H9 (cell line): ENCODE measurements around the gene PGR. TPM values are rescaled to one million over a fixed set of nuclear protein-coding genes. Genes with fewer than 3 reads are reported as not detected.

ENCODE experiments used
- DNase-seq: peaks from one replicate; pipeline ENCODE4 v3.0.0-alpha.2; 2017
- H2AFZ ChIP-seq: one replicate; pipeline ENCODE4 v1.6.1; 2013; ENCODE audit warnings: mild to moderate bottlenecking, low read length, control low read depth, moderate library complexity
- H2AK5ac ChIP-seq: 2 replicates; pipeline ENCODE4 v1.6.1; 2013; ENCODE audit warnings: low read length, control low read depth, mixed read lengths; ENCODE audit not compliant: insufficient read length
- H2BK120ac ChIP-seq: one replicate; pipeline ENCODE4 v1.6.1; 2013; ENCODE audit warnings: low read depth, mild to moderate bottlenecking, low read length, control low read depth, inconsistent platforms; ENCODE audit not compliant: poor library complexity, severe bottlenecking
- H2BK12ac ChIP-seq: 2 replicates; pipeline ENCODE4 v1.6.1; 2013; ENCODE audit warnings: low read length, control low read depth, mixed read lengths, low read depth; ENCODE audit not compliant: insufficient read length
- H2BK15ac ChIP-seq: 2 replicates; pipeline ENCODE4 v1.6.1; 2013; ENCODE audit warnings: low read depth, low read length, control low read depth
- H2BK20ac ChIP-seq: one replicate; pipeline ENCODE4 v1.6.1; 2013; ENCODE audit warnings: low read depth, mild to moderate bottlenecking, low read length, control low read depth, inconsistent platforms; ENCODE audit not compliant: poor library complexity, severe bottlenecking
- H2BK5ac ChIP-seq: 2 replicates; pipeline ENCODE4 v1.6.1; 2013; ENCODE audit warnings: low read length, control low read depth, mixed read lengths; ENCODE audit not compliant: insufficient read length
- H3K14ac ChIP-seq: 2 replicates; pipeline ENCODE4 v1.6.1; 2013; ENCODE audit warnings: low read length, control low read depth; ENCODE audit not compliant: insufficient read depth
- H3K18ac ChIP-seq: 2 replicates; pipeline ENCODE4 v1.6.1; 2013; ENCODE audit warnings: low read depth, mild to moderate bottlenecking, mixed read lengths, low read length, control low read depth; ENCODE audit not compliant: insufficient read length
- H3K23ac ChIP-seq: 2 replicates; pipeline ENCODE4 v1.6.1; 2013; ENCODE audit warnings: low read length, control low read depth, mixed read lengths, low read depth; ENCODE audit not compliant: insufficient read length
- H3K23me2 ChIP-seq: 2 replicates; pipeline ENCODE4 v1.6.1; 2013; ENCODE audit warnings: low read depth, mild to moderate bottlenecking, mixed read lengths, low read length, control low read depth; ENCODE audit not compliant: insufficient read length, poor library complexity, severe bottlenecking
- H3K27ac ChIP-seq: 2 replicates; pipeline ENCODE4 v1.5.1; 2013; ENCODE audit warnings: low read length, control low read depth, mixed read lengths, low read depth; ENCODE audit not compliant: insufficient read length
- H3K27me3 ChIP-seq: 2 replicates; pipeline ENCODE4 v1.6.1; 2013; ENCODE audit warnings: low read length, control low read depth, inconsistent platforms; ENCODE audit not compliant: insufficient read depth
- H3K4ac ChIP-seq: 2 replicates; pipeline ENCODE4 v1.6.1; 2013; ENCODE audit warnings: low read depth, mild to moderate bottlenecking, control low read depth, inconsistent platforms, low read length, moderate library complexity
- H3K4me1 ChIP-seq: 2 replicates; pipeline ENCODE4 v1.6.1; 2013; ENCODE audit warnings: low read length, control low read depth, inconsistent platforms; ENCODE audit not compliant: insufficient read depth
- H3K4me2 ChIP-seq: 2 replicates; pipeline ENCODE4 v1.6.1; 2013; ENCODE audit warnings: low read length, control low read depth, mixed read lengths; ENCODE audit not compliant: insufficient read length, insufficient read depth
- H3K56ac ChIP-seq: 2 replicates; pipeline ENCODE4 v1.6.1; 2013; ENCODE audit warnings: low read depth, mild to moderate bottlenecking, mixed read lengths, low read length, control low read depth; ENCODE audit not compliant: insufficient read length
- H3K79me1 ChIP-seq: 2 replicates; pipeline ENCODE4 v1.6.1; 2013; ENCODE audit warnings: low read depth, mild to moderate bottlenecking, moderate library complexity, low read length, control low read depth, inconsistent platforms; ENCODE audit not compliant: insufficient read depth, poor library complexity, severe bottlenecking
- H3K79me2 ChIP-seq: 2 replicates; pipeline ENCODE4 v1.6.1; 2013; ENCODE audit warnings: low read length, control low read depth, inconsistent platforms; ENCODE audit not compliant: insufficient read depth
- H3K9ac ChIP-seq: 2 replicates; pipeline ENCODE4 v1.6.1; 2013; ENCODE audit warnings: low read length, control low read depth, mixed read lengths; ENCODE audit not compliant: insufficient read length; ENCODE audit errors: extremely low read depth
- H3K9me3 ChIP-seq: one replicate; pipeline ENCODE4 v1.6.1; 2013; ENCODE audit warnings: low read depth, low read length, inconsistent platforms; ENCODE audit not compliant: control insufficient read depth
- H3T11ph ChIP-seq: one replicate; pipeline ENCODE4 v1.6.1; 2013; ENCODE audit warnings: mild to moderate bottlenecking, low read length, control low read depth, inconsistent platforms
- H4K20me1 ChIP-seq: one replicate; pipeline ENCODE4 v1.6.1; 2013; ENCODE audit not compliant: control insufficient read depth, insufficient read length, insufficient read depth
- H4K5ac ChIP-seq: 2 replicates; pipeline ENCODE4 v1.6.1; 2013; ENCODE audit warnings: low read depth, mild to moderate bottlenecking, mixed read lengths, low read length, control low read depth; ENCODE audit not compliant: insufficient read length
- H4K8ac ChIP-seq: replicated peaks from 2 replicates; pipeline ENCODE4 v1.6.1; 2013; ENCODE audit warnings: low read length, control low read depth, mixed read lengths, low read depth; ENCODE audit not compliant: insufficient read length
- H4K91ac ChIP-seq: 2 replicates; pipeline ENCODE4 v1.6.1; 2013; ENCODE audit warnings: low read depth, mild to moderate bottlenecking, moderate library complexity, mixed read lengths, low read length, control low read depth; ENCODE audit not compliant: insufficient read length
- H3K27ac Mint-ChIP-seq, 3 experiments: 2 replicates in 2 of 3; 3 replicates in 1 of 3; pipeline ENCODE4 v1.8.0; 2020 to 2021; ENCODE audit warnings: mixed read lengths in 3 of 3, mild to moderate bottlenecking in 1 of 3, moderate library complexity in 1 of 3
- H3K27me3 Mint-ChIP-seq: 2 replicates; pipeline ENCODE4 v1.8.0; 2021; ENCODE audit warnings: low read depth, mild to moderate bottlenecking, moderate library complexity, mixed read lengths
- H3K36me3 Mint-ChIP-seq, 3 experiments: 2 replicates in 2 of 3; 3 replicates in 1 of 3; pipeline ENCODE4 v1.8.0; 2020 to 2021; ENCODE audit warnings: low read depth in 3 of 3, mixed read lengths in 3 of 3; ENCODE audit not compliant: insufficient read depth in 1 of 3
- H3K4me1 Mint-ChIP-seq, 2 experiments: 2 replicates each; pipeline ENCODE4 v1.8.0; 2020; ENCODE audit warnings: mixed read lengths in 2 of 2
- H3K4me3 Mint-ChIP-seq, 2 experiments: 2 replicates in 1 of 2; 3 replicates in 1 of 2; pipeline ENCODE4 v1.8.0; 2020 to 2021; ENCODE audit warnings: mild to moderate bottlenecking in 2 of 2, mixed read lengths in 2 of 2, moderate library complexity in 1 of 2
- H3K9me3 Mint-ChIP-seq, 2 experiments: 2 replicates in 1 of 2; 3 replicates in 1 of 2; pipeline ENCODE4 v1.8.0; 2020; ENCODE audit warnings: mild to moderate bottlenecking in 2 of 2, mixed read lengths in 2 of 2, moderate library complexity in 1 of 2
- CTCF ChIP-seq: fragments of 200-600 bp; sonication (generic); conservative IDR thresholded peaks from 3 replicates; pipeline ENCODE4 v1.8.0; 2021; ENCODE audit warnings: antibody characterized with exemption, mild to moderate bottlenecking
- WGBS: extraction: QIAGEN DNeasy Blood & Tissue Kit; methylation state at CpG from one replicate; pipeline ENCODE4 v1.1.7; 2013; ENCODE audit warnings: missing lambda C conversion rate, low lambda C conversion rate, mixed read lengths; ENCODE audit not compliant: insufficient read length; ENCODE audit errors: extremely low coverage; 5-methylcytosine and 5-hydroxymethylcytosine counted together
- total RNA-seq: library from RNA; stranded (reverse); gene quantifications from 2 replicates; pipeline ENCODE4 v1.2.1, GENCODE V29; 2021

Gene PGR
- total RNA-seq, 1 experiment from 2014 or later: 0.02 TPM

GRCh38 chr11:101003468-101003867, 126.1 kb downstream of the PGR start:
- Mint-ChIP-seq H3K9me3 (no peaks in the 10 kb centered on the region), H3K27ac (no peak overlapping the region), H3K4me3 (no peak overlapping the region), H3K27me3 (no peaks in the 10 kb centered on the region; the same call in 1 of the 2 replicates), H3K36me3 (no peaks in the 10 kb centered on the region), H3K4me1 (peaks cover 7% of the 10 kb centered on the region in 2 experiments; a peak in 3 of 4 replicates)
- Histone ChIP-seq H2AK5ac (no peak overlapping the region), H3K27ac (no peak overlapping the region), H2BK12ac (no peak overlapping the region), H3K9me3 (no peaks in the 10 kb centered on the region), H2BK15ac (no peak overlapping the region), H2AFZ (no peak overlapping the region), H3K79me1 (no peaks in the 10 kb centered on the region), H3K56ac (no peak overlapping the region), H3K23ac (no peak overlapping the region), H3K4ac (no peak overlapping the region), H4K20me1 (no peaks in the 10 kb centered on the region), H3K79me2 (no peaks in the 10 kb centered on the region), H3K27me3 (no peaks in the 10 kb centered on the region), H3K14ac (no peak overlapping the region), H4K91ac (no peak overlapping the region), H2BK5ac (no peak overlapping the region), H2BK20ac (no peak overlapping the region), H3K18ac (no peak overlapping the region), H3K9ac (no peak overlapping the region), H3K23me2 (no peaks in the 10 kb centered on the region), H4K5ac (no peak overlapping the region), H4K8ac (no peak overlapping the region), H2BK120ac (no peak overlapping the region), H3T11ph (no peak overlapping the region), H3K4me1 (no peaks in the 10 kb centered on the region), H3K4me2 (no peak overlapping the region)
- no CpG with 5 or more reads among the region's 4 CpGs for WGBS
- DNase-seq: peak; percentile 37
- TF ChIP-seq CTCF: peak; percentile 43; the same call in 2 of the 3 replicates
